GM12873 (cell line): Measurements from ENCODE around the gene SCNN1G.

ENCODE experiments used
- CTCF ChIP-seq: IDR thresholded peaks from 2 replicates; pipeline ENCODE4 v1.5.1; 2012; ENCODE audit warnings: low read depth, mild to moderate bottlenecking, moderate library complexity, low read length, control low read depth; ENCODE audit not compliant: insufficient read depth; ENCODE audit errors: missing control alignments

Gene SCNN1G

GRCh38 chr16:23141500-23141899 lies 41.0 kb upstream of the SCNN1G start:
- no peak for TF ChIP-seq CTCF

- no peak for TF ChIP-seq CTCF
Measured at GRCh38 chr16:23141959-23142740, 40.4 kb upstream of the SCNN1G start.

- no peak for TF ChIP-seq CTCF
Measured at GRCh38 chr16:23143391-23143790, 39.2 kb upstream of the SCNN1G start.

- TF ChIP-seq CTCF, result no peak
Measured at GRCh38 chr16:23145186-23145585, 37.4 kb upstream of the SCNN1G start.

- no peak for TF ChIP-seq CTCF
Measured at GRCh38 chr16:23145608-23146007, 36.9 kb upstream of the SCNN1G start.

- TF ChIP-seq CTCF, result no peak
Measured at GRCh38 chr16:23146877-23147601, 35.5 kb upstream of the SCNN1G start.

GRCh38 chr16:23147666-23148065 lies 34.9 kb upstream of the SCNN1G start:
- no peak for TF ChIP-seq CTCF
